ENCODE data around the gene MRM1. TPM values are rescaled to one million over a fixed set of nuclear protein-coding genes. Genes with fewer than 3 reads are reported as not detected.

The MRM1 gene
- total RNA-seq, 1 experiment from 2014 or later = 16.5 TPM

GRCh38 chr17:36610474-36610873 is 9.1 kb downstream of the MRM1 start:
- DNase-seq (ENCODE audit: low spot score) (no peak), ATAC-seq (no peak)
- peaks cover 8% of the 10 kb centered on the region; the same call in 1 of the 2 replicates for H3K9me3 Mint-ChIP-seq
- H3K27me3 Mint-ChIP-seq (ENCODE audit: low read depth) = no peaks in the 10 kb centered on the region
- peaks cover 46% of the 10 kb centered on the region for H3K4me1 Mint-ChIP-seq
- H3K4me3 Mint-ChIP-seq = no peak overlapping the region
- CTCF ChIA-PET = interaction anchor here (1.5 to 8.1 kb wide), 2 partner anchors 8 to 19 kb away, joined by 3 to 87 read pairs; partner anchors contain the start of gene MRM1
- TF ChIP-seq STAT6 (CRISPR knock-in tag; conservative IDR thresholded peaks at IDR 0.05; ENCODE audit: low read depth) = no peak
- TF ChIP-seq NR3C1 (CRISPR knock-in tag; conservative IDR thresholded peaks at IDR 0.05; ENCODE audit: low read depth) = no peak
- no peak for TF ChIP-seq ZNF416 (CRISPR knock-in tag; IDR thresholded peaks at IDR 0.05)
- no peak for TF ChIP-seq ZNF121 (CRISPR knock-in tag; IDR thresholded peaks at IDR 0.05)
- TF ChIP-seq ZBTB21 (CRISPR knock-in tag; IDR thresholded peaks at IDR 0.05; ENCODE audit: borderline replicate concordance) = no peak
- TF ChIP-seq ZMAT4 (CRISPR knock-in tag; IDR thresholded peaks at IDR 0.05) = no peak
- TF ChIP-seq NR1H2 (CRISPR knock-in tag; IDR thresholded peaks at IDR 0.05) = no peak
- no peak for TF ChIP-seq HMGA2 (CRISPR knock-in tag; IDR thresholded peaks at IDR 0.05)
- no peak for TF ChIP-seq NR2C2 (CRISPR knock-in tag; IDR thresholded peaks at IDR 0.05)
- no peak for TF ChIP-seq EMX1 (CRISPR knock-in tag; IDR thresholded peaks at IDR 0.05)
- TF ChIP-seq, protein P1, sequence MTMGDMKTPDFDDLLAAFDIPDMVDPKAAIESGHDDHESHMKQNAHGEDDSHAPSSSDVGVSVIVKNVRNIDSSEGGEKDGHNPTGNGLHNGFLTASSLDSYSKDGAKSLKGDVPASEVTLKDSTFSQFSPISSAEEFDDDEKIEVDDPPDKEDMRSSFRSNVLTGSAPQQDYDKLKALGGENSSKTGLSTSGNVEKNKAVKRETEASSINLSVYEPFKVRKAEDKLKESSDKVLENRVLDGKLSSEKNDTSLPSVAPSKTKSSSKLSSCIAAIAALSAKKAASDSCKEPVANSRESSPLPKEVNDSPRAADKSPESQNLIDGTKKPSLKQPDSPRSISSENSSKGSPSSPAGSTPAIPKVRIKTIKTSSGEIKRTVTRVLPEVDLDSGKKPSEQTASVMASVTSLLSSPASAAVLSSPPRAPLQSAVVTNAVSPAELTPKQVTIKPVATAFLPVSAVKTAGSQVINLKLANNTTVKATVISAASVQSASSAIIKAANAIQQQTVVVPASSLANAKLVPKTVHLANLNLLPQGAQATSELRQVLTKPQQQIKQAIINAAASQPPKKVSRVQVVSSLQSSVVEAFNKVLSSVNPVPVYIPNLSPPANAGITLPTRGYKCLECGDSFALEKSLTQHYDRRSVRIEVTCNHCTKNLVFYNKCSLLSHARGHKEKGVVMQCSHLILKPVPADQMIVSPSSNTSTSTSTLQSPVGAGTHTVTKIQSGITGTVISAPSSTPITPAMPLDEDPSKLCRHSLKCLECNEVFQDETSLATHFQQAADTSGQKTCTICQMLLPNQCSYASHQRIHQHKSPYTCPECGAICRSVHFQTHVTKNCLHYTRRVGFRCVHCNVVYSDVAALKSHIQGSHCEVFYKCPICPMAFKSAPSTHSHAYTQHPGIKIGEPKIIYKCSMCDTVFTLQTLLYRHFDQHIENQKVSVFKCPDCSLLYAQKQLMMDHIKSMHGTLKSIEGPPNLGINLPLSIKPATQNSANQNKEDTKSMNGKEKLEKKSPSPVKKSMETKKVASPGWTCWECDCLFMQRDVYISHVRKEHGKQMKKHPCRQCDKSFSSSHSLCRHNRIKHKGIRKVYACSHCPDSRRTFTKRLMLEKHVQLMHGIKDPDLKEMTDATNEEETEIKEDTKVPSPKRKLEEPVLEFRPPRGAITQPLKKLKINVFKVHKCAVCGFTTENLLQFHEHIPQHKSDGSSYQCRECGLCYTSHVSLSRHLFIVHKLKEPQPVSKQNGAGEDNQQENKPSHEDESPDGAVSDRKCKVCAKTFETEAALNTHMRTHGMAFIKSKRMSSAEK (CRISPR knock-in tag; IDR thresholded peaks at IDR 0.05; ENCODE audit: borderline replicate concordance) = no peak
- TF ChIP-seq CREM (CRISPR knock-in tag; IDR thresholded peaks at IDR 0.05) = no peak
- TF ChIP-seq, protein P2, sequence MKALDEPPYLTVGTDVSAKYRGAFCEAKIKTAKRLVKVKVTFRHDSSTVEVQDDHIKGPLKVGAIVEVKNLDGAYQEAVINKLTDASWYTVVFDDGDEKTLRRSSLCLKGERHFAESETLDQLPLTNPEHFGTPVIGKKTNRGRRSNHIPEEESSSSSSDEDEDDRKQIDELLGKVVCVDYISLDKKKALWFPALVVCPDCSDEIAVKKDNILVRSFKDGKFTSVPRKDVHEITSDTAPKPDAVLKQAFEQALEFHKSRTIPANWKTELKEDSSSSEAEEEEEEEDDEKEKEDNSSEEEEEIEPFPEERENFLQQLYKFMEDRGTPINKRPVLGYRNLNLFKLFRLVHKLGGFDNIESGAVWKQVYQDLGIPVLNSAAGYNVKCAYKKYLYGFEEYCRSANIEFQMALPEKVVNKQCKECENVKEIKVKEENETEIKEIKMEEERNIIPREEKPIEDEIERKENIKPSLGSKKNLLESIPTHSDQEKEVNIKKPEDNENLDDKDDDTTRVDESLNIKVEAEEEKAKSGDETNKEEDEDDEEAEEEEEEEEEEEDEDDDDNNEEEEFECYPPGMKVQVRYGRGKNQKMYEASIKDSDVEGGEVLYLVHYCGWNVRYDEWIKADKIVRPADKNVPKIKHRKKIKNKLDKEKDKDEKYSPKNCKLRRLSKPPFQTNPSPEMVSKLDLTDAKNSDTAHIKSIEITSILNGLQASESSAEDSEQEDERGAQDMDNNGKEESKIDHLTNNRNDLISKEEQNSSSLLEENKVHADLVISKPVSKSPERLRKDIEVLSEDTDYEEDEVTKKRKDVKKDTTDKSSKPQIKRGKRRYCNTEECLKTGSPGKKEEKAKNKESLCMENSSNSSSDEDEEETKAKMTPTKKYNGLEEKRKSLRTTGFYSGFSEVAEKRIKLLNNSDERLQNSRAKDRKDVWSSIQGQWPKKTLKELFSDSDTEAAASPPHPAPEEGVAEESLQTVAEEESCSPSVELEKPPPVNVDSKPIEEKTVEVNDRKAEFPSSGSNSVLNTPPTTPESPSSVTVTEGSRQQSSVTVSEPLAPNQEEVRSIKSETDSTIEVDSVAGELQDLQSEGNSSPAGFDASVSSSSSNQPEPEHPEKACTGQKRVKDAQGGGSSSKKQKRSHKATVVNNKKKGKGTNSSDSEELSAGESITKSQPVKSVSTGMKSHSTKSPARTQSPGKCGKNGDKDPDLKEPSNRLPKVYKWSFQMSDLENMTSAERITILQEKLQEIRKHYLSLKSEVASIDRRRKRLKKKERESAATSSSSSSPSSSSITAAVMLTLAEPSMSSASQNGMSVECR (CRISPR knock-in tag; IDR thresholded peaks at IDR 0.05; ENCODE audit: borderline replicate concordance) = no peak
- TF ChIP-seq FOXK1 (CRISPR knock-in tag; IDR thresholded peaks at IDR 0.05) = no peak
- no peak for TF ChIP-seq TCF7 (CRISPR knock-in tag; IDR thresholded peaks at IDR 0.05; ENCODE audit: low read depth)
- no peak for TF ChIP-seq SP1 (CRISPR knock-in tag; conservative IDR thresholded peaks at IDR 0.05)
- TF ChIP-seq, protein P3, sequence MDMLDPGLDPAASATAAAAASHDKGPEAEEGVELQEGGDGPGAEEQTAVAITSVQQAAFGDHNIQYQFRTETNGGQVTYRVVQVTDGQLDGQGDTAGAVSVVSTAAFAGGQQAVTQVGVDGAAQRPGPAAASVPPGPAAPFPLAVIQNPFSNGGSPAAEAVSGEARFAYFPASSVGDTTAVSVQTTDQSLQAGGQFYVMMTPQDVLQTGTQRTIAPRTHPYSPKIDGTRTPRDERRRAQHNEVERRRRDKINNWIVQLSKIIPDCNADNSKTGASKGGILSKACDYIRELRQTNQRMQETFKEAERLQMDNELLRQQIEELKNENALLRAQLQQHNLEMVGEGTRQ (CRISPR knock-in tag; IDR thresholded peaks at IDR 0.05) = no peak
- TF ChIP-seq, protein P4, sequence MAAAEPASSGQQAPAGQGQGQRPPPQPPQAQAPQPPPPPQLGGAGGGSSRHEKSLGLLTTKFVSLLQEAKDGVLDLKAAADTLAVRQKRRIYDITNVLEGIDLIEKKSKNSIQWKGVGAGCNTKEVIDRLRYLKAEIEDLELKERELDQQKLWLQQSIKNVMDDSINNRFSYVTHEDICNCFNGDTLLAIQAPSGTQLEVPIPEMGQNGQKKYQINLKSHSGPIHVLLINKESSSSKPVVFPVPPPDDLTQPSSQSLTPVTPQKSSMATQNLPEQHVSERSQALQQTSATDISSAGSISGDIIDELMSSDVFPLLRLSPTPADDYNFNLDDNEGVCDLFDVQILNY (CRISPR knock-in tag; IDR thresholded peaks at IDR 0.05) = no peak
- TF ChIP-seq TP53 (CRISPR knock-in tag; IDR thresholded peaks at IDR 0.05) = no peak
- H3K36me3 Mint-ChIP-seq = peaks cover 12% of the 10 kb centered on the region
- POLR2A ChIA-PET = no interaction called here
- no peak overlapping the region for H3K27ac Mint-ChIP-seq

Data from WTC11 (cell line).